RWPE2 (cell line): ENCODE results near the gene ACTR3.
"Not testable (repeated sequence)": the region's sequence is repeated elsewhere in the genome, so short reads cannot be mapped to it uniquely, and the experiment has no call there.

Experiments
- ATAC-seq: fragments of 200-7000 bp; cut with Tn5 transposase; 3 replicates; pipeline ENCODE4 v1.9.1; 2021; ENCODE audit warnings: low read depth
- DNase-seq: peaks from one replicate; pipeline ENCODE4 v3.0.0-alpha.2; 2020; ENCODE audit warnings: low spot score
- H3K27ac ChIP-seq: fragments of 450-650 bp; 2 replicates; pipeline ENCODE4 v1.5.1; 2017; ENCODE audit warnings: mild to moderate bottlenecking; ENCODE audit not compliant: poor library complexity, severe bottlenecking
- H3K27me3 ChIP-seq: fragments of 250-450 bp; sonication (Bioruptor Pico); 2 replicates; pipeline ENCODE4 v1.5.1; 2021; ENCODE audit warnings: mild to moderate bottlenecking, moderate library complexity; ENCODE audit not compliant: insufficient read depth, poor library complexity, severe bottlenecking
- H3K36me3 ChIP-seq: fragments of 250-450 bp; sonication (Bioruptor Pico); 2 replicates; pipeline ENCODE4 v1.5.1; 2020; ENCODE audit warnings: low read depth, mild to moderate bottlenecking, moderate library complexity
- H3K4me1 ChIP-seq: fragments of 250-450 bp; sonication (Bioruptor Pico); 2 replicates; pipeline ENCODE4 v1.5.1; 2021; ENCODE audit warnings: mild to moderate bottlenecking, moderate library complexity; ENCODE audit not compliant: insufficient read depth, poor library complexity, severe bottlenecking
- H3K4me3 ChIP-seq: fragments of 250-450 bp; sonication (Bioruptor Pico); 2 replicates; pipeline ENCODE4 v1.5.1; 2021; ENCODE audit warnings: mild to moderate bottlenecking, moderate library complexity; ENCODE audit not compliant: severe bottlenecking
- H3K9me3 ChIP-seq: fragments of 250-450 bp; sonication (Bioruptor Pico); 2 replicates; pipeline ENCODE4 v1.5.1; 2021; ENCODE audit warnings: mild to moderate bottlenecking, moderate library complexity; ENCODE audit not compliant: severe bottlenecking
- TF ChIP-seq, protein P1 (sequence below): fragments of 450-650 bp; IDR thresholded peaks from one replicate; pipeline ENCODE4 v1.5.1; 2017; ENCODE audit warnings: mild to moderate bottlenecking, moderate library complexity; ENCODE audit not compliant: poor library complexity, severe bottlenecking

The ACTR3 gene

GRCh38 chr2:113940891-113941290, 51.0 kb downstream of the ACTR3 start:
- Histone ChIP-seq H3K4me1 (no peaks in the 10 kb centered on the region), H3K9me3 (no peaks in the 10 kb centered on the region), H3K4me3 (no peak overlapping the region), H3K27ac (no peak overlapping the region), H3K36me3 (peaks cover 83% of the 10 kb centered on the region), H3K27me3 (no peaks in the 10 kb centered on the region)
- TF ChIP-seq, protein P1, sequence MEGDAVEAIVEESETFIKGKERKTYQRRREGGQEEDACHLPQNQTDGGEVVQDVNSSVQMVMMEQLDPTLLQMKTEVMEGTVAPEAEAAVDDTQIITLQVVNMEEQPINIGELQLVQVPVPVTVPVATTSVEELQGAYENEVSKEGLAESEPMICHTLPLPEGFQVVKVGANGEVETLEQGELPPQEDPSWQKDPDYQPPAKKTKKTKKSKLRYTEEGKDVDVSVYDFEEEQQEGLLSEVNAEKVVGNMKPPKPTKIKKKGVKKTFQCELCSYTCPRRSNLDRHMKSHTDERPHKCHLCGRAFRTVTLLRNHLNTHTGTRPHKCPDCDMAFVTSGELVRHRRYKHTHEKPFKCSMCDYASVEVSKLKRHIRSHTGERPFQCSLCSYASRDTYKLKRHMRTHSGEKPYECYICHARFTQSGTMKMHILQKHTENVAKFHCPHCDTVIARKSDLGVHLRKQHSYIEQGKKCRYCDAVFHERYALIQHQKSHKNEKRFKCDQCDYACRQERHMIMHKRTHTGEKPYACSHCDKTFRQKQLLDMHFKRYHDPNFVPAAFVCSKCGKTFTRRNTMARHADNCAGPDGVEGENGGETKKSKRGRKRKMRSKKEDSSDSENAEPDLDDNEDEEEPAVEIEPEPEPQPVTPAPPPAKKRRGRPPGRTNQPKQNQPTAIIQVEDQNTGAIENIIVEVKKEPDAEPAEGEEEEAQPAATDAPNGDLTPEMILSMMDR = no peak
- DNase-seq (no peak), ATAC-seq (no peak)

DNA sequence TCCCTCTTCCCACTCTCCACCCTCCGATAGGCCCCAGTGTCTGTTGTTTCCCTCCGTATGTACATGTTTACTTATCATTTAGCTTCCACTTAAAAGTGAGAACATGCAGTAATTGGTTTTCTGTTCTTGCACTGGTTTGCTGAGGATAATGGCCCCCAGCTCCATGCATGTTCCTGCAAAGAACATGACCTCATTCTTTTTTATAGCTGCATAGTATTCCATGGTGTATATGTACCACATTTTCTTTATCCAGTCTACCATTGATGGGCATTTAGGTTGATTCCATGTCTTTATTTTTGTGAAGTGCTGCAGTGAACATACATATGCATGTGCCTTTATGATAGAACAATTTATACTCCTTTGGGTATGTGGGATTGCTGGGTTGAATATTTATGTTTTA, 55.9 kb downstream of the ACTR3 start:
- not testable (repeated sequence) for DNase-seq, H3K27me3 ChIP-seq, H3K27ac ChIP-seq, H3K9me3 ChIP-seq, H3K4me1 ChIP-seq, H3K4me3 ChIP-seq, ATAC-seq
- H3K36me3 ChIP-seq = peaks cover 87% of the 10 kb centered on the region

DNA sequence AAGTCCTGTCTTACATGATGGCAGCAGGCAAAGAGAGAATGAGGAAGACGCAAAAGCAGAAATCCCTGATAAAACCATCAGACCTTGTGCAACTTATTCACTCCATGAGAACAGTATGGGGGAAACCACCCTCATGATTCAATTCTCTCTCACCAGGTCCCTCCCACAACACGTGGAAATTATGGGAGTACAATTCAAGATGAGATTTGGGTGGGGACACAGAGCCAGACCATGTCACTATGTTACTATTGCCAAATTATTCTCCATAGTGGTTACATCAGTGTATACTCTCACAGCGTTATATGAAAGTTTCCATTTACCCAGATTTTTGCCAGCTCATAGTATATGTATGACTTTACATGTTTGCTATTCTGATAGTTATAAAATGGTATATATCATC, 61.0 kb downstream of the ACTR3 start:
- H3K4me3 ChIP-seq, H3K9me3 ChIP-seq, H3K27me3 ChIP-seq, DNase-seq, H3K4me1 ChIP-seq, ATAC-seq, H3K27ac ChIP-seq: not testable (repeated sequence)
- peaks cover 97% of the 10 kb centered on the region for H3K36me3 ChIP-seq

DNA sequence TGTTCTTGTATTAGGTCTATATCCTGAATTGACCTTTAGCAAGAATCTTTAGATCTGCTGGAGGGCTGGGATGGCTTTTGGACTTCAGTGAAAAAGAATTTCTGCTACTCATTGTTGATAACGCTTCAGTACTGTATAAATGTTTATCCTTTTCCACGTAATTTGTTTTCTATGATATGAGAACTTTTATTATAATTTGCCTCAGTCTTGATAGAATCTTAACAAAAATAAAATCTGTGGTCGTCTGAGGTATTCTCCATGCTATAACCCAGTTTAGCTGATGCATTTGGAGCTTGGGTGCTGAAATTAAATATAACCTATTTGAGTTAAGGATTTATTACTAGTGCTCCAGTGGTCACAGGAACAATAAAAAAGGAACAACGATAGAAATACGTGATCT, 71.1 kb downstream of the ACTR3 start:
- Histone ChIP-seq H3K9me3 (no peaks in the 10 kb centered on the region), H3K27ac (no peak overlapping the region), H3K4me3 (no peak overlapping the region), H3K36me3 (peaks cover 60% of the 10 kb centered on the region), H3K27me3 (no peaks in the 10 kb centered on the region), H3K4me1 (peaks cover 8% of the 10 kb centered on the region)
- no peak for DNase-seq
- ATAC-seq = no peak
- TF ChIP-seq, protein P1 = no peak

DNA sequence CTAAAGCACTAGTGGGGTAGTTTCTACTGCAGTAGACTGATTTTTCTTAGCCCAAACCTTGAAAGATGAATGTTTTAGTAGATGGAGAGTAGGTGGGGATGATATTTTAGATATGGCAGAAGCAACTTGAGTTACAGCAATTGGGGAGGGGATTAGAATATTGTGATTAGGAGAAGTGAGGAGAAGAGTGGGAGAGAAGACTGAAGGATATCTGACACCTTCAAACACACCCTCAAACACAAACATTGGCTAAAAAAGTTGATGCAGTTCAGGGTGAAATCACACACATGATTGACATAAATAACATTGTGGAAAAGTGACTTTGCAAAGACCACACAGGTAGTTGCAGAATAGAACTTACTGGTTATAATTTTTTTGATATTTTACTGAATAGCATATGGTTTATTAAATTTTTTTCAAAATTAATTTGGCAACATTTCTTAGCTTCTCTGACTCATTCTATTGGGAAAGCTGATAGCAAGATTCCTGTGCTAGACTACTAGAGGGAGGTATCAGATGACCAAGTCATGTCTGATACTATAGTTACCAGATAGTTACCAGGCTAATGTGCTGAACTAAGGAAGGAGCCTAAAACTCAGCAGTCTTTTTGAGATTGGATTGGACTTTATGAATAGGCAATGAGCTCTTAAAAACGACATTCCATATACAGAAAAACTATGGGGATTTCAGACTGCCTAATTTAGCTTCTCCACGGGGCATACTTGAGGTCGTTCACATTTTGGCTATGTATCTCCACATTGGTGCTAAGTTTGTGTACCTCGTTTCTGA, 73.0 kb downstream of the ACTR3 start:
- H3K27ac ChIP-seq = peak overlapping the region; percentile 19
- TF ChIP-seq, protein P1 = no peak
- H3K4me3 ChIP-seq = no peak overlapping the region
- DNase-seq (no peak), ATAC-seq (peak; percentile 92)
- H3K27me3 ChIP-seq = no peaks in the 10 kb centered on the region
- H3K36me3 ChIP-seq = peaks cover 45% of the 10 kb centered on the region
- peaks cover 8% of the 10 kb centered on the region for H3K4me1 ChIP-seq
- H3K9me3 ChIP-seq = no peaks in the 10 kb centered on the region

DNA sequence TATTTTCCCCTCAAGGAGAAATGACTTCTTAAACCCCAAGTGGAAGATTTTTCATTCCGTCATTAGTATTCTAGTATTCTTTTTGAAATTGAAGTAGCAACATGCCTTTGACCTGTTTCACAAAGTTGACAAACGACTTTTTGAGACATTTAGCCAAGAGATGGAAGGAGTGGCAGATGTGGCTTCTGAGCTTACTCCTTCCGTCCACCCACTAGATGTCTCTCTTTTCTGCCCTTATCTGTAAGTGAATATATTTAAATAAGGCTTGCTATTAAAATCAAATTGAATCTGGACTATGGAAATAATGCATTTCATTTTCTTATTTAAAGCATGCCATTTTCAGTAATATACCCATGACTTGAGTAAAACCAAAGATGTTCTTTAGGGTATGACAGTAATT, 74.1 kb downstream of the ACTR3 start:
- Histone ChIP-seq H3K4me1 (peaks cover 8% of the 10 kb centered on the region), H3K27ac (no peak overlapping the region), H3K4me3 (no peak overlapping the region), H3K27me3 (no peaks in the 10 kb centered on the region), H3K9me3 (no peaks in the 10 kb centered on the region), H3K36me3 (peaks cover 34% of the 10 kb centered on the region)
- TF ChIP-seq, protein P1 = no peak
- DNase-seq (no peak), ATAC-seq (no peak)
